K562 (cell line): Measurements from ENCODE around the gene BLOC1S2. TPM values are rescaled to one million over a fixed set of nuclear protein-coding genes. Genes with fewer than 3 reads are reported as not detected.
"Not testable (repeated sequence)": the region's sequence is repeated elsewhere in the genome, so short reads cannot be mapped to it uniquely, and the experiment has no call there.

ENCODE experiments used
- ATAC-seq: fragments of 200-7000 bp; cut with Tn5 transposase; 3 replicates; pipeline ENCODE4 v1.9.1; 2020; ENCODE audit warnings: moderate library complexity
- BruUV-seq: library from RNA; stranded (reverse); fragments of 400-500 nt; replicated peaks from 2 replicates; lab custom pipeline; 2021; lab: Mats Ljungman, UMichigan
- CTCF ChIA-PET: fragments of 300-600 bp; formaldehyde crosslinking; extraction: SDS; loops from one replicate; lab custom pipeline; 2021; ENCODE audit warnings: low intra/inter-chr PET ratio; lab: Yijun Ruan, JAX
- POLR2A ChIA-PET: fragments of 300-600, 350-650 bp; sonication (Branson Sonifier 250); formaldehyde crosslinking; extraction: SDS; loops from one replicate; lab custom pipeline; 2021; ENCODE audit warnings: antibody characterized with exemption, inconsistent platforms; lab: Yijun Ruan, JAX
- DNase-seq, 4 experiments: peaks; one replicate each; pipeline versions ENCODE4 v3.0.0 to v3.0.0-alpha.2; 2011 to 2018; ENCODE audit warnings: low spot score in 3 of 4, mixed read lengths in 3 of 4; ENCODE audit errors: extremely low read depth in 1 of 4
- FAIRE-seq: peaks from 2 replicates; lab custom pipeline; 2011; peaks lifted over from hg19 to GRCh38; lab: Jason Lieb, UNC
- H2AFZ ChIP-seq: 2 replicates; pipeline ENCODE4 v1.6.0; 2011; ENCODE audit warnings: low read depth, low read length, control low read depth, inconsistent platforms
- H3K27ac ChIP-seq: fragments of 200-600 bp; 3 replicates; pipeline ENCODE4 v1.8.0; 2011; ENCODE audit warnings: low read depth, mild to moderate bottlenecking, control low read depth, inconsistent platforms, low read length, moderate library complexity, mixed read lengths; ENCODE audit errors: extremely low read depth
- H3K27me3 ChIP-seq, 2 experiments: fragments of 300-600 bp in 1 of 2; 2 replicates in 1 of 2; 3 replicates in 1 of 2; pipeline versions ENCODE4 v1.6.0 to v1.8.0; 2011; ENCODE audit warnings: inconsistent platforms in 2 of 2, low read length in 2 of 2, mild to moderate bottlenecking in 1 of 2, mixed read lengths in 1 of 2, moderate library complexity in 1 of 2; ENCODE audit not compliant: control insufficient read depth in 2 of 2, insufficient read depth in 2 of 2
- H3K36me3 ChIP-seq: fragments of 300-600 bp; 3 replicates; pipeline ENCODE4 v1.8.0; 2011; ENCODE audit warnings: mild to moderate bottlenecking, low read length, inconsistent platforms; ENCODE audit not compliant: control insufficient read depth, insufficient read depth
- H3K4me1 ChIP-seq, 2 experiments: fragments of 200-600 bp in 1 of 2; replicated peaks in 1 of 2; 2 replicates in 1 of 2; 3 replicates in 1 of 2; pipeline versions ENCODE4 v1.5.1 to v1.8.0; 2011; ENCODE audit warnings: inconsistent platforms in 2 of 2, low read length in 2 of 2, mild to moderate bottlenecking in 1 of 2, mixed read lengths in 1 of 2, moderate library complexity in 1 of 2; ENCODE audit not compliant: control insufficient read depth in 2 of 2, insufficient read depth in 2 of 2
- H3K4me2 ChIP-seq: 2 replicates; pipeline ENCODE4 v1.6.1; 2011; ENCODE audit warnings: low read length, control low read depth, inconsistent platforms, mixed read lengths; ENCODE audit not compliant: insufficient read depth
- H3K4me3 ChIP-seq: fragments of 200-600 bp; sonication (generic), shearing (Covaris generic); 2 replicates; pipeline ENCODE4 v1.5.1; 2016; ENCODE audit warnings: control low read depth, inconsistent platforms
- H3K79me2 ChIP-seq: fragments of 200-600 bp; 3 replicates; pipeline ENCODE4 v1.8.0; 2011; ENCODE audit warnings: low read length, inconsistent platforms; ENCODE audit not compliant: control insufficient read depth, insufficient read depth
- H3K9ac ChIP-seq, 2 experiments: 2 replicates each; pipeline versions ENCODE4 v1.6.0 to v1.6.1; 2011; ENCODE audit warnings: low read depth in 2 of 2, low read length in 2 of 2, control low read depth in 1 of 2, inconsistent platforms in 1 of 2, mild to moderate bottlenecking in 1 of 2, mixed read lengths in 1 of 2; ENCODE audit not compliant: insufficient read depth in 1 of 2
- H3K9me1 ChIP-seq: one replicate; pipeline ENCODE4 v1.6.0; 2011; ENCODE audit warnings: inconsistent platforms, mild to moderate bottlenecking, low read length, moderate library complexity; ENCODE audit not compliant: control insufficient read depth, insufficient read depth
- H3K9me3 ChIP-seq: replicated peaks from 2 replicates; pipeline ENCODE4 v1.5.1; 2011; ENCODE audit warnings: low read depth, low read length, inconsistent platforms; ENCODE audit not compliant: control insufficient read depth, insufficient read depth
- H4K20me1 ChIP-seq: replicated peaks from 2 replicates; pipeline ENCODE4 v1.6.1; 2011; ENCODE audit warnings: low read length, inconsistent platforms, mixed read lengths; ENCODE audit not compliant: control insufficient read depth, insufficient read depth
- CEBPB ChIP-seq: fragments of 450-650 bp; IDR thresholded peaks from 2 replicates; pipeline ENCODE4 v1.6.1; 2016; ENCODE audit warnings: missing genetic modification characterization, missing compliant biosample characterization
- CEBPG ChIP-seq, 3 experiments: fragments of 200-800 bp in 1 of 3; sonication (Bioruptor generic) in 1 of 3; sonication (generic) in 1 of 3; formaldehyde crosslinking in 1 of 3; IDR thresholded peaks in 2 of 3; conservative IDR thresholded peaks in 1 of 3; 2 replicates each; pipeline versions ENCODE4 v1.6.1 to v1.8.0; 2016 to 2022; ENCODE audit warnings: missing compliant biosample characterization in 2 of 3, missing genetic modification characterization in 2 of 3, mild to moderate bottlenecking in 1 of 3, missing genetic modification reagents in 1 of 3
- ETV6 ChIP-seq, 3 experiments: fragments of 150-350 bp in 1 of 3; sonication (generic) in 1 of 3; formaldehyde crosslinking in 1 of 3; IDR thresholded peaks; 2 replicates each; pipeline versions ENCODE4 v1.6.1 to v1.8.0; 2014 to 2022; ENCODE audit warnings: borderline replicate concordance in 2 of 3, low read depth in 2 of 3, antibody characterized with exemption in 1 of 3, low read length in 1 of 3, mild to moderate bottlenecking in 1 of 3, missing genetic modification reagents in 1 of 3
- TBP ChIP-seq: optimal IDR thresholded peaks from 2 replicates; pipeline ENCODE3; 2011; ENCODE audit warnings: low read depth, low read length, improper control_type of control experiment
- WGBS: fragments of 100-300 bp; shearing (Covaris generic); methylation state at CpG from one replicate; pipeline ENCODE4 v1.1.6; 2016; ENCODE audit warnings: low coverage, mixed read lengths; ENCODE audit not compliant: insufficient coverage; ENCODE audit errors: missing lambda C conversion rate; 5-methylcytosine and 5-hydroxymethylcytosine counted together
- in situ Hi-C: fragments of 300-500 bp; cut with MboI; formaldehyde crosslinking; loops from 4 replicates; pipeline ENCODE4 v1.15.0; 2018; ENCODE audit warnings: inconsistent platforms, mixed read lengths
- intact Hi-C: fragments of 100-400 bp; cut with micrococcal nuclease; formaldehyde crosslinking; loops from 2 replicates; pipeline ENCODE4 v1.14.2; 2022
- polyA plus RNA-seq, 8 experiments: library from polyadenylated mRNA; depleted of rRNA in 4 of 8; stranded (reverse) in 5 of 8; unstranded in 3 of 8; fragments of >200 nt; fragmentation: Nextera tagmentation in 2 of 8; fragmentation: Illumina TruSeq in 1 of 8; extraction: Ambion mirVana in 2 of 8; extraction: Trizol in 1 of 8; gene quantifications; 2 replicates each; pipeline versions ENCODE4 v1.2.1 to v1.2.3, GENCODE V29; 2011 to 2014; ENCODE audit warnings: inconsistent platforms in 1 of 8, missing spikeins in 1 of 8
- total RNA-seq, 7 experiments: library from RNA; depleted of rRNA in 6 of 7; stranded (reverse); fragments of >200 nt in 6 of 7; fragmentation: Illumina TruSeq in 2 of 7; extraction: Trizol in 2 of 7; gene quantifications; 2 replicates each; pipeline versions ENCODE4 v1.2.1 to v1.2.3, GENCODE V29; 2011 to 2021; ENCODE audit warnings: low replicate concordance in 1 of 7

The BLOC1S2 gene
- total and polyA plus RNA-seq, 9 of the 15 experiments (the other 6 are each of a cell fraction or from before 2014, with no cell fraction given): 29.5 to 45.8 (median 34.9) TPM

- Histone ChIP-seq H3K4me1 (peaks cover 7% of the 10 kb centered on the region in 2 experiments; a peak in 3 of 5 replicates), H3K9me3 (no peaks in the 10 kb centered on the region), H4K20me1 (no peaks in the 10 kb centered on the region), H3K27me3 (peaks cover 5 to 22% of the 10 kb centered on the region in 2 experiments), H2AFZ (no peak overlapping the region), H3K79me2 (no peaks in the 10 kb centered on the region), H3K4me2 (no peak overlapping the region), H3K9ac (no peak overlapping the region), H3K4me3 (no peak overlapping the region), H3K9me1 (no peaks in the 10 kb centered on the region), H3K36me3 (no peaks in the 10 kb centered on the region), H3K27ac (no peak overlapping the region)
- BruUV-seq: no TSS peak
- ATAC-seq (no peak), FAIRE-seq (no peak), DNase-seq (no peak)
- intact Hi-C loops: no loop called here
- in situ Hi-C loops: no loop called here
- ChIA-PET POLR2A (interaction anchor here (1.1 kb wide), 1 partner anchor 10 kb away, joined by 3 read pairs; no protein-coding TSS in a partner anchor), CTCF (no interaction called here)
- peak; percentile 62 for TF ChIP-seq CEBPB (tag)
- no peak for TF ChIP-seq TBP
- no peak for TF ChIP-seq ETV6 (IDR thresholded peaks at IDR 0.05; ENCODE audit: borderline replicate concordance in 1 of 2, low read depth in 2 of 2, low read length in 1 of 2)
- TF ChIP-seq ETV6 (CRISPR knock-in tag; IDR thresholded peaks at IDR 0.05; ENCODE audit: borderline replicate concordance): no peak
- TF ChIP-seq CEBPG (CRISPR knock-in tag; IDR thresholded peaks at IDR 0.05): 0 out of 2 replicates have a peak, but pooled peaks have one; percentile 14
- 0 out of 4 replicates have a peak, but pooled peaks of 1 of the 2 experiments have one; percentile 18 for TF ChIP-seq CEBPG (tag; conservative IDR thresholded peaks at IDR 0.05 in 1 of 2, IDR thresholded peaks at IDR 0.05 in 1 of 2)
Observed at GRCh38 chr10:100293066-100293465, 6.6 kb upstream of the BLOC1S2 start.

- H3K4me3 ChIP-seq, H4K20me1 ChIP-seq, DNase-seq, ATAC-seq, BruUV-seq, H3K9me3 ChIP-seq, in situ Hi-C loops, intact Hi-C loops, H3K79me2 ChIP-seq, H3K4me2 ChIP-seq, H3K36me3 ChIP-seq, H2AFZ ChIP-seq, H3K4me1 ChIP-seq, H3K9ac ChIP-seq, H3K27ac ChIP-seq, CTCF ChIA-PET, FAIRE-seq, H3K9me1 ChIP-seq: not testable (repeated sequence)
- POLR2A ChIA-PET: interaction anchor here (1.4 kb wide), 1 partner anchor 11 kb away, joined by 3 read pairs; no protein-coding TSS in a partner anchor
- WGBS: 14% methylated on average over 2 of the region's 4 CpGs
- peaks cover 5 to 20% of the 10 kb centered on the region in 2 experiments for H3K27me3 ChIP-seq
Observed at GRCh38 chr10:100292300-100292699, 5.8 kb upstream of the BLOC1S2 start.
